ENCODE measurements around the gene ELMO3.

Gene ELMO3

GRCh38 chr16:67213197-67214019 lies 14.5 kb downstream of the ELMO3 start:
- Mint-ChIP-seq H3K9me3 (no peaks in the 10 kb centered on the region), H3K27ac (peak overlapping the region in 1 of 2 donors; percentile 39), H3K36me3 (ENCODE audit: insufficient read depth) (peaks cover under 1% of the 10 kb centered on the region), H3K27me3 (no peaks in the 10 kb centered on the region), H3K4me1 (ENCODE audit: low read depth in 2 of 2) (peaks cover 2 to 6% of the 10 kb centered on the region in 2 donors), H3K4me3 (no peak overlapping the region)
- no peak for ATAC-seq (replicated peaks)
- no peak for DNase-seq

- Mint-ChIP-seq H3K9me3 (no peaks in the 10 kb centered on the region), H3K27ac (no peak overlapping the region), H3K4me3 (no peak overlapping the region), H3K27me3 (no peaks in the 10 kb centered on the region), H3K36me3 (ENCODE audit: insufficient read depth) (peaks cover 3% of the 10 kb centered on the region), H3K4me1 (ENCODE audit: low read depth in 2 of 2) (peaks cover 0 to 6% of the 10 kb centered on the region in 2 donors)
- ATAC-seq (replicated peaks), result no peak
- no peak for DNase-seq
Observed at GRCh38 chr16:67215706-67216105, 16.8 kb downstream of the ELMO3 start.

- no peak overlapping the region for H3K4me3 Mint-ChIP-seq
- no peaks in the 10 kb centered on the region for H3K9me3 Mint-ChIP-seq
- H3K4me1 Mint-ChIP-seq (ENCODE audit: low read depth in 2 of 2), result peaks cover 0 to 6% of the 10 kb centered on the region in 2 donors
- H3K27ac Mint-ChIP-seq, result peak overlapping the region in 1 of 2 donors; percentile 19
- ATAC-seq (replicated peaks), result no peak
- no peaks in the 10 kb centered on the region for H3K27me3 Mint-ChIP-seq
- DNase-seq, result no peak
- peaks cover 4% of the 10 kb centered on the region for H3K36me3 Mint-ChIP-seq (ENCODE audit: insufficient read depth)
Observed at GRCh38 chr16:67216612-67217490, 17.9 kb downstream of the ELMO3 start.

GRCh38 chr16:67223992-67224391 lies 25.1 kb downstream of the ELMO3 start:
- Mint-ChIP-seq H3K27me3 (no peaks in the 10 kb centered on the region), H3K4me3 (no peak overlapping the region), H3K27ac (no peak overlapping the region), H3K4me1 (ENCODE audit: low read depth in 2 of 2) (peaks cover 28 to 34% of the 10 kb centered on the region in 2 donors), H3K36me3 (ENCODE audit: insufficient read depth) (peaks cover 31% of the 10 kb centered on the region), H3K9me3 (no peaks in the 10 kb centered on the region)
- no peak for DNase-seq
- no peak for ATAC-seq (replicated peaks)

GRCh38 chr16:67226295-67226803 lies 27.4 kb downstream of the ELMO3 start:
- Mint-ChIP-seq H3K4me1 (ENCODE audit: low read depth in 2 of 2) (peaks cover 28 to 34% of the 10 kb centered on the region in 2 donors), H3K9me3 (no peaks in the 10 kb centered on the region), H3K36me3 (ENCODE audit: insufficient read depth) (peaks cover 50% of the 10 kb centered on the region), H3K27me3 (no peaks in the 10 kb centered on the region), H3K4me3 (peak overlapping the region; percentile 97 to 99), H3K27ac (peak overlapping the region; percentile 97 to 98)
- DNase-seq, result no peak
- no peak for ATAC-seq (replicated peaks)

GRCh38 chr16:67226804-67227566 lies 28.1 kb downstream of the ELMO3 start, which contains the start of gene TMEM208:
Gene TMEM208, plus strand, starts transcription at chr16:67227130. Its CDS starts 89 bp downstream, at chr16:67227219.
- Mint-ChIP-seq H3K9me3 (no peaks in the 10 kb centered on the region), H3K27me3 (no peaks in the 10 kb centered on the region), H3K4me3 (peak within 1 kb of the TSS; percentile 97 to 99), H3K36me3 (ENCODE audit: insufficient read depth) (peaks cover 54% of the 10 kb centered on the region), H3K4me1 (ENCODE audit: low read depth in 2 of 2) (peaks cover 28 to 34% of the 10 kb centered on the region in 2 donors), H3K27ac (peak within 1 kb of the TSS; percentile 97 to 98)
- ATAC-seq (replicated peaks), result peak; percentile 95
- DNase-seq, result peak; percentile 98 to 99 (median 98)

GRCh38 chr16:67227567-67227921 lies 28.6 kb downstream of the ELMO3 start:
- Mint-ChIP-seq H3K4me3 (peak overlapping the region; percentile 97 to 99), H3K9me3 (no peaks in the 10 kb centered on the region), H3K36me3 (ENCODE audit: insufficient read depth) (peaks cover 56% of the 10 kb centered on the region), H3K27me3 (no peaks in the 10 kb centered on the region), H3K27ac (peak overlapping the region; percentile 97 to 98), H3K4me1 (ENCODE audit: low read depth in 2 of 2) (peaks cover 28 to 34% of the 10 kb centered on the region in 2 donors)
- ATAC-seq (replicated peaks), result no peak
- no peak for DNase-seq

GRCh38 chr16:67228034-67228785 lies 29.3 kb downstream of the ELMO3 start:
- no peaks in the 10 kb centered on the region for H3K9me3 Mint-ChIP-seq
- ATAC-seq (replicated peaks) (no peak), DNase-seq (no peak)
- peak overlapping the region; percentile 97 to 99 for H3K4me3 Mint-ChIP-seq
- H3K27me3 Mint-ChIP-seq, result no peaks in the 10 kb centered on the region
- peak overlapping the region in 1 of 2 donors; percentile 97 for H3K27ac Mint-ChIP-seq
- H3K4me1 Mint-ChIP-seq (ENCODE audit: low read depth in 2 of 2), result peaks cover 28 to 29% of the 10 kb centered on the region in 2 donors
- H3K36me3 Mint-ChIP-seq (ENCODE audit: insufficient read depth), result peaks cover 53% of the 10 kb centered on the region

- Mint-ChIP-seq H3K36me3 (ENCODE audit: insufficient read depth) (peaks cover 53% of the 10 kb centered on the region), H3K9me3 (no peaks in the 10 kb centered on the region), H3K4me1 (ENCODE audit: low read depth in 2 of 2) (peaks cover 28 to 29% of the 10 kb centered on the region in 2 donors), H3K27me3 (no peaks in the 10 kb centered on the region), H3K4me3 (peak overlapping the region; percentile 97 to 99), H3K27ac (peak overlapping the region in 1 of 2 donors; percentile 97)
- DNase-seq, result no peak
- ATAC-seq (replicated peaks), result no peak
Observed at GRCh38 chr16:67228905-67229304, 30.0 kb downstream of the ELMO3 start.

GRCh38 chr16:67229906-67230808 lies 31.2 kb downstream of the ELMO3 start:
- no peaks in the 10 kb centered on the region for H3K27me3 Mint-ChIP-seq
- no peak for DNase-seq
- no peaks in the 10 kb centered on the region for H3K9me3 Mint-ChIP-seq
- peaks cover 26 to 28% of the 10 kb centered on the region in 2 donors for H3K4me1 Mint-ChIP-seq (ENCODE audit: low read depth in 2 of 2)
- ATAC-seq (replicated peaks), result no peak
- H3K36me3 Mint-ChIP-seq (ENCODE audit: insufficient read depth), result peaks cover 61% of the 10 kb centered on the region
- peak overlapping the region in 1 of 2 donors; percentile 27 for H3K4me3 Mint-ChIP-seq
- no peak overlapping the region for H3K27ac Mint-ChIP-seq

- no peaks in the 10 kb centered on the region for H3K27me3 Mint-ChIP-seq
- H3K36me3 Mint-ChIP-seq (ENCODE audit: insufficient read depth), result peaks cover 63% of the 10 kb centered on the region
- peaks cover 21% of the 10 kb centered on the region in 2 donors for H3K4me1 Mint-ChIP-seq (ENCODE audit: low read depth in 2 of 2)
Observed at GRCh38 chr16:67230809-67231660, 32.1 kb downstream of the ELMO3 start.

More at GRCh38 chr16:67230809-67231660, 32.1 kb downstream of the ELMO3 start:
- DNase-seq, result no peak
- H3K4me3 Mint-ChIP-seq, result no peak overlapping the region
- no peak for ATAC-seq (replicated peaks)
- no peaks in the 10 kb centered on the region for H3K9me3 Mint-ChIP-seq
- peak overlapping the region in 1 of 2 donors; percentile 26 for H3K27ac Mint-ChIP-seq
